GM23338 (cell line): ENCODE measurements around the gene ZNF398.

Experiments
- CREB1 ChIP-seq: fragments of 250-450 bp; sonication (Bioruptor Pico); IDR thresholded peaks from 2 replicates; pipeline ENCODE4 v1.5.0; 2020; ENCODE audit warnings: low read depth, mild to moderate bottlenecking, moderate library complexity
- EZH2 ChIP-seq: fragments of 200-600 bp; sonication (generic); IDR thresholded peaks from one replicate; pipeline ENCODE4 v1.8.0; 2017; ENCODE audit warnings: antibody characterized with exemption, mild to moderate bottlenecking, low read depth; ENCODE audit not compliant: unreplicated experiment
- EZH2phosphoT487 ChIP-seq: fragments of 200-600 bp; sonication (generic); IDR thresholded peaks from one replicate; pipeline ENCODE4 v1.8.1; 2018; ENCODE audit warnings: antibody characterized with exemption; ENCODE audit not compliant: unreplicated experiment
- JUNB ChIP-seq: IDR thresholded peaks from one replicate; pipeline ENCODE4 v1.6.1; 2016; ENCODE audit warnings: antibody characterized with exemption; ENCODE audit not compliant: unreplicated experiment
- POLR2AphosphoS5 ChIP-seq: IDR thresholded peaks from 2 replicates; pipeline ENCODE4 v1.6.1; 2016; ENCODE audit warnings: antibody characterized with exemption, low read depth
- STAT1 ChIP-seq: IDR thresholded peaks from one replicate; pipeline ENCODE4 v1.6.1; 2016; ENCODE audit warnings: antibody characterized with exemption; ENCODE audit not compliant: unreplicated experiment
- ZNF114 ChIP-seq: fragments of 250-450 bp; sonication (Bioruptor Pico); IDR thresholded peaks from 2 replicates; pipeline ENCODE4 v1.5.0; 2020; ENCODE audit warnings: mild to moderate bottlenecking, moderate library complexity
- TF ChIP-seq, protein P1 (sequence below), 2 experiments: fragments of 200-600 bp in 1 of 2; sonication (generic) in 1 of 2; conservative IDR thresholded peaks; 2 replicates each; pipeline versions ENCODE4 v1.5.1 to v1.6.1; 2016 to 2017; ENCODE audit warnings: antibody characterized with exemption in 2 of 2, low read depth in 2 of 2, mild to moderate bottlenecking in 2 of 2, moderate library complexity in 1 of 2
- TF ChIP-seq, protein P2 (sequence below): IDR thresholded peaks from 2 replicates; pipeline ENCODE4 v1.6.1; 2016; ENCODE audit warnings: antibody characterized with exemption
- TF ChIP-seq, protein P3 (sequence below): IDR thresholded peaks from one replicate; pipeline ENCODE4 v1.6.1; 2018; ENCODE audit warnings: antibody characterized with exemption; ENCODE audit not compliant: unreplicated experiment
- TF ChIP-seq, protein P4 (sequence below): fragments of 250-450 bp; sonication (Bioruptor Pico); IDR thresholded peaks from 2 replicates; pipeline ENCODE4 v1.5.0; 2020; ENCODE audit warnings: mild to moderate bottlenecking, moderate library complexity

DNA sequence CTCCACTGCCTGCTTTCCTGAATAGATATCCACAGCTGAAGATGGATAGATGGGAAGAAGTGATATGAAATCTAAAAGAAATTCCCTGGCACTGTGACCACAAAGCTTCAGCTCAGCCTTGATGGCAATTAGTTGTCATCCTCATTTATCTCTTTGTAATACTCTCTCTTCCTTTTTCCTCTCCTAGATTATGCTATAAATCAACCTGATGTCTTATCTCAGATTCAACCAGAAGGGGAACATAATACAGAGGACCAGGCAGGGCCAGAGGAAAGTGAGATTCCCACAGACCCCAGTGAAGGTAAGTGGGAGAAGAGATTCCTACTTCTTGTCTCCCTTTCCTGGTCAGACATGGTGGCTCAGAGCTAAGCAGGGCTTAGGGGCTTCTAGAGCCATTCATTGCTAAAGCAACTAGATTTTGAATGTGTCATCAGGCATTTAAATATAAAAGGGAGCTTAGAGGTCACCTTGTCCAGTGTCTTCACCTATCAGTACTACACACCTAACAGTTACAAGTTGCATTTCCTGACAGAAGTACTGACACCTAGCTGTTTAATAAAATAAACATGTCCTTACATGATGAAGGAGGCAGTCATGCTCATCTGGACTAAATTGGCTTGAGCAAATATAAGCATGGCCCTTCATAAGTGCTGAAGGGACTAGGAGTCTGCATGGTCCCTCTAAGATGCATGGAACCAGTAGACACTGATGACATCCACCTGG, 19.5 kb downstream of the ZNF398 start:
- TF ChIP-seq, protein P1, sequence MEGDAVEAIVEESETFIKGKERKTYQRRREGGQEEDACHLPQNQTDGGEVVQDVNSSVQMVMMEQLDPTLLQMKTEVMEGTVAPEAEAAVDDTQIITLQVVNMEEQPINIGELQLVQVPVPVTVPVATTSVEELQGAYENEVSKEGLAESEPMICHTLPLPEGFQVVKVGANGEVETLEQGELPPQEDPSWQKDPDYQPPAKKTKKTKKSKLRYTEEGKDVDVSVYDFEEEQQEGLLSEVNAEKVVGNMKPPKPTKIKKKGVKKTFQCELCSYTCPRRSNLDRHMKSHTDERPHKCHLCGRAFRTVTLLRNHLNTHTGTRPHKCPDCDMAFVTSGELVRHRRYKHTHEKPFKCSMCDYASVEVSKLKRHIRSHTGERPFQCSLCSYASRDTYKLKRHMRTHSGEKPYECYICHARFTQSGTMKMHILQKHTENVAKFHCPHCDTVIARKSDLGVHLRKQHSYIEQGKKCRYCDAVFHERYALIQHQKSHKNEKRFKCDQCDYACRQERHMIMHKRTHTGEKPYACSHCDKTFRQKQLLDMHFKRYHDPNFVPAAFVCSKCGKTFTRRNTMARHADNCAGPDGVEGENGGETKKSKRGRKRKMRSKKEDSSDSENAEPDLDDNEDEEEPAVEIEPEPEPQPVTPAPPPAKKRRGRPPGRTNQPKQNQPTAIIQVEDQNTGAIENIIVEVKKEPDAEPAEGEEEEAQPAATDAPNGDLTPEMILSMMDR (conservative IDR thresholded peaks at IDR 0.05; ENCODE audit: low read depth in 2 of 2): no peak
- TF ChIP-seq POLR2AphosphoS5: no peak
- TF ChIP-seq, protein P2, sequence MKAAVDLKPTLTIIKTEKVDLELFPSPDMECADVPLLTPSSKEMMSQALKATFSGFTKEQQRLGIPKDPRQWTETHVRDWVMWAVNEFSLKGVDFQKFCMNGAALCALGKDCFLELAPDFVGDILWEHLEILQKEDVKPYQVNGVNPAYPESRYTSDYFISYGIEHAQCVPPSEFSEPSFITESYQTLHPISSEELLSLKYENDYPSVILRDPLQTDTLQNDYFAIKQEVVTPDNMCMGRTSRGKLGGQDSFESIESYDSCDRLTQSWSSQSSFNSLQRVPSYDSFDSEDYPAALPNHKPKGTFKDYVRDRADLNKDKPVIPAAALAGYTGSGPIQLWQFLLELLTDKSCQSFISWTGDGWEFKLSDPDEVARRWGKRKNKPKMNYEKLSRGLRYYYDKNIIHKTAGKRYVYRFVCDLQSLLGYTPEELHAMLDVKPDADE: no peak
- TF ChIP-seq ZNF114 (CRISPR knock-in tag): no peak
- no peak for TF ChIP-seq EZH2
- TF ChIP-seq, protein P3, sequence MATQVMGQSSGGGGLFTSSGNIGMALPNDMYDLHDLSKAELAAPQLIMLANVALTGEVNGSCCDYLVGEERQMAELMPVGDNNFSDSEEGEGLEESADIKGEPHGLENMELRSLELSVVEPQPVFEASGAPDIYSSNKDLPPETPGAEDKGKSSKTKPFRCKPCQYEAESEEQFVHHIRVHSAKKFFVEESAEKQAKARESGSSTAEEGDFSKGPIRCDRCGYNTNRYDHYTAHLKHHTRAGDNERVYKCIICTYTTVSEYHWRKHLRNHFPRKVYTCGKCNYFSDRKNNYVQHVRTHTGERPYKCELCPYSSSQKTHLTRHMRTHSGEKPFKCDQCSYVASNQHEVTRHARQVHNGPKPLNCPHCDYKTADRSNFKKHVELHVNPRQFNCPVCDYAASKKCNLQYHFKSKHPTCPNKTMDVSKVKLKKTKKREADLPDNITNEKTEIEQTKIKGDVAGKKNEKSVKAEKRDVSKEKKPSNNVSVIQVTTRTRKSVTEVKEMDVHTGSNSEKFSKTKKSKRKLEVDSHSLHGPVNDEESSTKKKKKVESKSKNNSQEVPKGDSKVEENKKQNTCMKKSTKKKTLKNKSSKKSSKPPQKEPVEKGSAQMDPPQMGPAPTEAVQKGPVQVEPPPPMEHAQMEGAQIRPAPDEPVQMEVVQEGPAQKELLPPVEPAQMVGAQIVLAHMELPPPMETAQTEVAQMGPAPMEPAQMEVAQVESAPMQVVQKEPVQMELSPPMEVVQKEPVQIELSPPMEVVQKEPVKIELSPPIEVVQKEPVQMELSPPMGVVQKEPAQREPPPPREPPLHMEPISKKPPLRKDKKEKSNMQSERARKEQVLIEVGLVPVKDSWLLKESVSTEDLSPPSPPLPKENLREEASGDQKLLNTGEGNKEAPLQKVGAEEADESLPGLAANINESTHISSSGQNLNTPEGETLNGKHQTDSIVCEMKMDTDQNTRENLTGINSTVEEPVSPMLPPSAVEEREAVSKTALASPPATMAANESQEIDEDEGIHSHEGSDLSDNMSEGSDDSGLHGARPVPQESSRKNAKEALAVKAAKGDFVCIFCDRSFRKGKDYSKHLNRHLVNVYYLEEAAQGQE: no peak
- TF ChIP-seq EZH2phosphoT487: no peak
- TF ChIP-seq CREB1 (CRISPR knock-in tag): no peak
- TF ChIP-seq, protein P4, sequence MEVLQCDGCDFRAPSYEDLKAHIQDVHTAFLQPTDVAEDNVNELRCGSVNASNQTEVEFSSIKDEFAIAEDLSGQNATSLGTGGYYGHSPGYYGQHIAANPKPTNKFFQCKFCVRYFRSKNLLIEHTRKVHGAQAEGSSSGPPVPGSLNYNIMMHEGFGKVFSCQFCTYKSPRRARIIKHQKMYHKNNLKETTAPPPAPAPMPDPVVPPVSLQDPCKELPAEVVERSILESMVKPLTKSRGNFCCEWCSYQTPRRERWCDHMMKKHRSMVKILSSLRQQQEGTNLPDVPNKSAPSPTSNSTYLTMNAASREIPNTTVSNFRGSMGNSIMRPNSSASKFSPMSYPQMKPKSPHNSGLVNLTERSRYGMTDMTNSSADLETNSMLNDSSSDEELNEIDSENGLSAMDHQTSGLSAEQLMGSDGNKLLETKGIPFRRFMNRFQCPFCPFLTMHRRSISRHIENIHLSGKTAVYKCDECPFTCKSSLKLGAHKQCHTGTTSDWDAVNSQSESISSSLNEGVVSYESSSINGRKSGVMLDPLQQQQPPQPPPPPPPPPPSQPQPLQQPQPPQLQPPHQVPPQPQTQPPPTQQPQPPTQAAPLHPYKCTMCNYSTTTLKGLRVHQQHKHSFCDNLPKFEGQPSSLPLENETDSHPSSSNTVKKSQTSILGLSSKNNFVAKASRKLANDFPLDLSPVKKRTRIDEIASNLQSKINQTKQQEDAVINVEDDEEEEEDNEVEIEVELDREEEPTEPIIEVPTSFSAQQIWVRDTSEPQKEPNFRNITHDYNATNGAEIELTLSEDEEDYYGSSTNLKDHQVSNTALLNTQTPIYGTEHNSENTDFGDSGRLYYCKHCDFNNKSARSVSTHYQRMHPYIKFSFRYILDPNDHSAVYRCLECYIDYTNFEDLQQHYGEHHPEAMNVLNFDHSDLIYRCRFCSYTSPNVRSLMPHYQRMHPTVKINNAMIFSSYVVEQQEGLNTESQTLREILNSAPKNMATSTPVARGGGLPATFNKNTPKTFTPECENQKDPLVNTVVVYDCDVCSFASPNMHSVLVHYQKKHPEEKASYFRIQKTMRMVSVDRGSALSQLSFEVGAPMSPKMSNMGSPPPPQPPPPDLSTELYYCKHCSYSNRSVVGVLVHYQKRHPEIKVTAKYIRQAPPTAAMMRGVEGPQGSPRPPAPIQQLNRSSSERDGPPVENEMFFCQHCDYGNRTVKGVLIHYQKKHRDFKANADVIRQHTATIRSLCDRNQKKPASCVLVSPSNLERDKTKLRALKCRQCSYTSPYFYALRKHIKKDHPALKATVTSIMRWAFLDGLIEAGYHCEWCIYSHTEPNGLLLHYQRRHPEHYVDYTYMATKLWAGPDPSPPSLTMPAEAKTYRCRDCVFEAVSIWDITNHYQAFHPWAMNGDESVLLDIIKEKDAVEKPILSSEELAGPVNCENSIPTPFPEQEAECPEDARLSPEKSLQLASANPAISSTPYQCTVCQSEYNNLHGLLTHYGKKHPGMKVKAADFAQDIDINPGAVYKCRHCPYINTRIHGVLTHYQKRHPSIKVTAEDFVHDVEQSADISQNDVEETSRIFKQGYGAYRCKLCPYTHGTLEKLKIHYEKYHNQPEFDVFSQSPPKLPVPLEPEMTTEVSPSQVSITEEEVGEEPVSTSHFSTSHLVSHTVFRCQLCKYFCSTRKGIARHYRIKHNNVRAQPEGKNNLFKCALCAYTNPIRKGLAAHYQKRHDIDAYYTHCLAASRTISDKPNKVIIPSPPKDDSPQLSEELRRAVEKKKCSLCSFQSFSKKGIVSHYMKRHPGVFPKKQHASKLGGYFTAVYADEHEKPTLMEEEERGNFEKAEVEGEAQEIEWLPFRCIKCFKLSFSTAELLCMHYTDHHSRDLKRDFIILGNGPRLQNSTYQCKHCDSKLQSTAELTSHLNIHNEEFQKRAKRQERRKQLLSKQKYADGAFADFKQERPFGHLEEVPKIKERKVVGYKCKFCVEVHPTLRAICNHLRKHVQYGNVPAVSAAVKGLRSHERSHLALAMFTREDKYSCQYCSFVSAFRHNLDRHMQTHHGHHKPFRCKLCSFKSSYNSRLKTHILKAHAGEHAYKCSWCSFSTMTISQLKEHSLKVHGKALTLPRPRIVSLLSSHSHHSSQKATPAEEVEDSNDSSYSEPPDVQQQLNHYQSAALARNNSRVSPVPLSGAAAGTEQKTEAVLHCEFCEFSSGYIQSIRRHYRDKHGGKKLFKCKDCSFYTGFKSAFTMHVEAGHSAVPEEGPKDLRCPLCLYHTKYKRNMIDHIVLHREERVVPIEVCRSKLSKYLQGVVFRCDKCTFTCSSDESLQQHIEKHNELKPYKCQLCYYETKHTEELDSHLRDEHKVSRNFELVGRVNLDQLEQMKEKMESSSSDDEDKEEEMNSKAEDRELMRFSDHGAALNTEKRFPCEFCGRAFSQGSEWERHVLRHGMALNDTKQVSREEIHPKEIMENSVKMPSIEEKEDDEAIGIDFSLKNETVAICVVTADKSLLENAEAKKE (CRISPR knock-in tag): no peak
- TF ChIP-seq STAT1: no peak
- no peak for TF ChIP-seq JUNB
